HepG2 (cell line): ENCODE results near the gene USP14. TPM values are rescaled to one million over a fixed set of nuclear protein-coding genes. Genes with fewer than 3 reads are reported as not detected.

ENCODE experiments used
- AKAP8 ChIP-seq: sonication (generic); formaldehyde crosslinking; IDR thresholded peaks from 2 replicates; pipeline ENCODE4 v1.5.1; 2020; ENCODE audit warnings: mild to moderate bottlenecking, missing genetic modification reagents
- BCL6 ChIP-seq: IDR thresholded peaks from 2 replicates; pipeline ENCODE4 v1.6.1; 2016; ENCODE audit warnings: missing genetic modification reagents, missing compliant biosample characterization
- CENPBD1 ChIP-seq: sonication (generic); formaldehyde crosslinking; IDR thresholded peaks from 2 replicates; pipeline ENCODE4 v1.8.0; 2022; ENCODE audit warnings: missing genetic modification reagents, low read depth, mild to moderate bottlenecking, borderline replicate concordance
- FUBP1 ChIP-seq: sonication (generic); formaldehyde crosslinking; IDR thresholded peaks from 2 replicates; pipeline ENCODE4 v1.5.1; 2020; ENCODE audit warnings: missing genetic modification reagents, mild to moderate bottlenecking, borderline replicate concordance
- HOXA5 ChIP-seq: sonication (generic); formaldehyde crosslinking; IDR thresholded peaks from 2 replicates; pipeline ENCODE4 v1.4.0; 2020; ENCODE audit warnings: missing genetic modification reagents
- HOXA9 ChIP-seq: sonication (generic); formaldehyde crosslinking; IDR thresholded peaks from 2 replicates; pipeline ENCODE4 v1.8.1; 2022; ENCODE audit warnings: missing genetic modification reagents, mild to moderate bottlenecking, moderate library complexity, borderline replicate concordance
- KDM5A ChIP-seq: fragments of 200-600 bp; sonication (generic); IDR thresholded peaks from 2 replicates; pipeline ENCODE4 v1.7.0; 2018; ENCODE audit warnings: antibody characterized with exemption, mild to moderate bottlenecking, low read length, borderline replicate concordance
- KLF12 ChIP-seq: sonication (generic); formaldehyde crosslinking; IDR thresholded peaks from 2 replicates; pipeline ENCODE4 v1.4.0; 2020; ENCODE audit warnings: missing genetic modification reagents, borderline replicate concordance
- RXRA ChIP-seq: sonication (generic); formaldehyde crosslinking; IDR thresholded peaks from 2 replicates; pipeline ENCODE4 v1.5.1; 2020; ENCODE audit warnings: missing genetic modification reagents
- SMARCE1 ChIP-seq: fragments of 450-650 bp; IDR thresholded peaks from 2 replicates; pipeline ENCODE4 v1.6.1; 2017; ENCODE audit warnings: borderline replicate concordance
- TERF1 ChIP-seq: sonication (generic); formaldehyde crosslinking; IDR thresholded peaks from 2 replicates; pipeline ENCODE4 v1.8.0; 2022; ENCODE audit warnings: mild to moderate bottlenecking, missing genetic modification reagents, moderate library complexity
- ZNF18 ChIP-seq: sonication (generic); formaldehyde crosslinking; IDR thresholded peaks from 2 replicates; pipeline ENCODE4 v1.8.0; 2022; ENCODE audit warnings: mild to moderate bottlenecking, missing genetic modification reagents; ENCODE audit not compliant: insufficient replicate concordance
- ZNF281 ChIP-seq: sonication (generic); formaldehyde crosslinking; IDR thresholded peaks from 2 replicates; pipeline ENCODE4 v1.4.0; 2020; ENCODE audit warnings: missing genetic modification reagents, borderline replicate concordance
- ZNF343 ChIP-seq: sonication (generic); formaldehyde crosslinking; IDR thresholded peaks from 2 replicates; pipeline ENCODE4 v1.4.0; 2020; ENCODE audit warnings: mild to moderate bottlenecking, missing genetic modification reagents
- ZNF570 ChIP-seq: sonication (generic); formaldehyde crosslinking; IDR thresholded peaks from 2 replicates; pipeline ENCODE4 v1.4.0; 2020; ENCODE audit warnings: mild to moderate bottlenecking, missing genetic modification reagents, borderline replicate concordance
- ZNF709 ChIP-seq: sonication (generic); formaldehyde crosslinking; IDR thresholded peaks from 2 replicates; pipeline ENCODE4 v1.5.0; 2020; ENCODE audit warnings: mild to moderate bottlenecking, missing genetic modification reagents
- polyA plus RNA-seq, 8 experiments: library from polyadenylated mRNA; depleted of rRNA in 3 of 8; stranded (reverse) in 7 of 8; unstranded in 1 of 8; fragments of >200 nt; fragmentation: Illumina TruSeq in 4 of 8; extraction: Trizol in 4 of 8; gene quantifications; 2 replicates each; pipeline versions ENCODE4 v1.2.1 to v1.2.3, GENCODE V29; 2011 to 2016; ENCODE audit warnings: low read depth in 4 of 8, missing spikeins in 1 of 8, mixed read lengths in 1 of 8; ENCODE audit not compliant: insufficient read depth in 1 of 8
- total RNA-seq, 5 experiments: library from RNA; depleted of rRNA; stranded (reverse); fragments of >200 nt; fragmentation: Illumina TruSeq; extraction: Trizol; gene quantifications; 2 replicates each; pipeline ENCODE4 v1.2.3, GENCODE V29; 2016; ENCODE audit warnings: low read depth in 1 of 5

The USP14 gene
- total and polyA plus RNA-seq, 2 of the 13 experiments (the other 11 are each of a cell fraction or from before 2014, with no cell fraction given): 14.7 to 16.6 TPM

- TF ChIP-seq ZNF281 (CRISPR knock-in tag) (peak; percentile 69), ZNF343 (CRISPR knock-in tag) (peak; percentile 91), AKAP8 (CRISPR knock-in tag) (peak; percentile 85; the same call in 1 of the 2 replicates), FUBP1 (CRISPR knock-in tag) (0 out of 2 replicates have a peak, but pooled peaks have one; percentile 89), ZNF709 (CRISPR knock-in tag) (peak; percentile 90), TERF1 (CRISPR knock-in tag) (peak; percentile 54; the same call in 1 of the 2 replicates), ZNF18 (peak; percentile 85), SMARCE1 (no peak), CENPBD1 (CRISPR knock-in tag) (peak; percentile 44; the same call in 1 of the 2 replicates), RXRA (CRISPR knock-in tag) (peak; percentile 77), HOXA5 (CRISPR knock-in tag) (peak; percentile 72), HOXA9 (CRISPR knock-in tag) (peak; percentile 80), BCL6 (CRISPR knock-in tag) (peak; percentile 65; the same call in 1 of the 2 replicates), KLF12 (CRISPR knock-in tag) (peak; percentile 85; the same call in 1 of the 2 replicates), ZNF570 (CRISPR knock-in tag) (peak; percentile 94), KDM5A (peak; percentile 92)
Measured at GRCh38 chr18:158128-159036, at the start of gene USP14 (continued).
